Stimulated activated CD8-positive, alpha-beta memory T cell treated with anti-CD3 and anti-CD28 coated beads, Interleukin-4, amount 100 ng/mL, for 48 hours (primary cell): ENCODE measurements around the gene UXT.
A peak's percentile ranks its signal among the peaks of the same experiment; 100 is the strongest.
"Not testable (repeated sequence)": the region's sequence is repeated elsewhere in the genome, so short reads cannot be mapped to it uniquely, and the experiment has no call there.

Source experiments
- DNase-seq: peaks from one replicate; pipeline ENCODE4 v3.0.0-alpha.2; 2020

UXT gene, protein sequence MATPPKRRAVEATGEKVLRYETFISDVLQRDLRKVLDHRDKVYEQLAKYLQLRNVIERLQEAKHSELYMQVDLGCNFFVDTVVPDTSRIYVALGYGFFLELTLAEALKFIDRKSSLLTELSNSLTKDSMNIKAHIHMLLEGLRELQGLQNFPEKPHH

DNA sequence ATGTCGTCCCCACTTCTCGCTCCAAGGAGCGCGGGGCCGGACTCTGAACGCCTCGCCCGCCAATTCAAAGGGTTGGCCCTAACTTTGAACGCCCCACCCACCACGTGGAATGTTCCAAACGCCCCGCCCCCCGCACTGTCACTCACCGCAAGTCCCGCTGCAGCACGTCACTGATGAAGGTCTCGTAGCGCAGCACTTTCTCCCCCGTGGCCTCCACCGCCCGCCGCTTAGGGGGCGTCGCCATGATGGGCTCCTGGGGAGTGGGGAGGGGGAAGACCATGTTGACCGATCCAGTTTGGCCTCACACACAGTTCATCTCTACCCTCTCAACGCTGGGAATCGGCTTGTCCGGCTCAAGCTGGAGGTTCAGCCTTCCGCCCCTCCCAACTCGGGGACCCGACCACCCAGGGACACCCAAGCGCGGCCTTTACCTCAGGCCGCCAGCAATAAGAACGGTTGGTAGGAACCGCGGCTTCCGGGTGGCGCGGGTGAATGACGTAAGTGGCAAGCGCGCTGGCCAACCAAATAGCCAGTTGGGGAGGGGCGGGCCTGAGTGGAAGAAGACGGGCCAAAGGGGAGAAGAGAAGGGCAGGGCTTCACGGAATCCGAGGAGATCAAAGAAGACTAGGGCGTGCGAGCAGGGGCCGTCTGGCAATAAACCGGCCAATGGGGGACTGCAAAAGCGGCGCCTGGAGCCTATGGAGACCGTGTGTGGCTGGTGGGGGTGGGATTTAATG, at the start of gene UXT:
Gene UXT, minus strand, starts transcription at position 497 of the 737 bp plus-strand sequence. Its CDS starts 253 bp downstream, at position 244.
- DNase-seq: peak; percentile 95

GRCh38 chrX:47707031-47707780, 48.2 kb upstream of the UXT start:
- DNase-seq: no peak

- DNase-seq: no peak
These were observed 47.6 kb upstream of the UXT start for GRCh38 chrX:47706575-47706974.

GRCh38 chrX:47704736-47705135, 45.8 kb upstream of the UXT start:
- DNase-seq: no peak

DNA sequence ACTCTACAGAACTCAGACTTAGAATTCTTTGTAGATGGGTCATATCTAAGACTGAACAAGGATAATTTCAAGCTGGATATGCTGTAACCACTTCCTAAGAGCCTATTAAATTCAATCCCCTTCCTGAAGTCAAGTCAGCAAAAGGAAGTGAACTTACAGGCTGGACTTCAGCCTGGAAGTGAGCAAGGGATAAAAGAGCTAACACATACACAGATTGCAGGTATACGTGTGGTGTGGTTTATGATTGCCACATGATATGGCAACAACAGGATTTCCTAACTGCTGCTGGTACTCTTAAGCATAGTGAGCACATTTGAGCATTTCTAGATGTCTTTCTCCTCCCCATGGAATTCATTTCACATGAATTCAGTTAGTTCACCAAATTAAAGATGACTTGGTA, 38.2 kb upstream of the UXT start:
- no peak for DNase-seq

DNA sequence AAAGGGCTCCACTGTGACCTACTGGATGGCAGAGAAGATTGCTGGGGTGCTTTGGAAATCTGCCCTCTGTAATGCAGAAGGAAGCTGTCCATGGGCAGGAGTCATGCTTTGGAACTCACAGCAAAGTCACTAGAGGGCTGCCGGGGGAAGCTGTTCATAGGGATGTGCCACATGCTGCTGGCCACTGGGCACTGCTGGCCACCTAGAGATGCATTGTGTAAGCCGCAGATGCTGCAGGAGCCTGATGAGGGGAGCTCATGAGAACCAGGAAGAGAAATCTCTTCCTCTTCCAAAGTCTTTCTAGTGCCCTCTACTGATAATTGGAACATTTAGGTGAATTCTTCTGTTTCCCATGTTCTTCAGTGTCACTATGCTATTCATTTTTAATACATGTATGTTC, 31.2 kb upstream of the UXT start:
- no peak for DNase-seq

- no peak for DNase-seq
These were observed 28.3 kb upstream of the UXT start for GRCh38 chrX:47687263-47687662.

GRCh38 chrX:47683829-47684205, 24.8 kb upstream of the UXT start:
- no peak for DNase-seq

DNA sequence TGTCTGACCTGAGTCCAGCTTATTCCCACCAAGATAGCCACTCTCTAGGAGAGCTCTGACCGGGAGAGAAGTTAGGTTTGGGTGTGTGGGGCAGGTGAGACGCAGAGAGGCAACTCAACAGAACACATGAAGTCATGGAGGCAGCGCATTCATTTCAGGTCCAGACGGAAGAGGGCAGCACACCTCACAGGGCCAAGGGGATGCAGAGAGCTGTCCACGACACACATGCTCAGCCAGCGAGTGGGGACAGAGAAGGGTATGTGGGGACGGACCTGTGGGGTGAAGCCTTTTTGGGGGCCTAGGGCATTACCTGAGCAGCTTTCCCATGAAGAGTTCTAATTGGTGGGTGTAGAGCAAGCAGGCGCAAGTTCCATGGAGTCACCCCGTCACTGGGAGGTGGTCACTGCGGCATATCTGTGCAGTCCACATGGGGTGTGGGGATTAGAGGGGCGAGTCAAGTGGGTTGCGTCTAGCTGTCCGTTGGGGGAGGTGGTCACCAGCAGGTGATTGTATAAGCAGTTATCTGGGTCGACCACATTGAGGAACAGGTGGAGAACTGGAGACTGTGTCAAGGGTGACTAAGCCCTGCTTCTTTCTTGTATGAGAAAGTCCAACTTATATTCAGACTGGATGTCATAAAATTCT, 24.3 kb upstream of the UXT start:
- DNase-seq: no peak

DNA sequence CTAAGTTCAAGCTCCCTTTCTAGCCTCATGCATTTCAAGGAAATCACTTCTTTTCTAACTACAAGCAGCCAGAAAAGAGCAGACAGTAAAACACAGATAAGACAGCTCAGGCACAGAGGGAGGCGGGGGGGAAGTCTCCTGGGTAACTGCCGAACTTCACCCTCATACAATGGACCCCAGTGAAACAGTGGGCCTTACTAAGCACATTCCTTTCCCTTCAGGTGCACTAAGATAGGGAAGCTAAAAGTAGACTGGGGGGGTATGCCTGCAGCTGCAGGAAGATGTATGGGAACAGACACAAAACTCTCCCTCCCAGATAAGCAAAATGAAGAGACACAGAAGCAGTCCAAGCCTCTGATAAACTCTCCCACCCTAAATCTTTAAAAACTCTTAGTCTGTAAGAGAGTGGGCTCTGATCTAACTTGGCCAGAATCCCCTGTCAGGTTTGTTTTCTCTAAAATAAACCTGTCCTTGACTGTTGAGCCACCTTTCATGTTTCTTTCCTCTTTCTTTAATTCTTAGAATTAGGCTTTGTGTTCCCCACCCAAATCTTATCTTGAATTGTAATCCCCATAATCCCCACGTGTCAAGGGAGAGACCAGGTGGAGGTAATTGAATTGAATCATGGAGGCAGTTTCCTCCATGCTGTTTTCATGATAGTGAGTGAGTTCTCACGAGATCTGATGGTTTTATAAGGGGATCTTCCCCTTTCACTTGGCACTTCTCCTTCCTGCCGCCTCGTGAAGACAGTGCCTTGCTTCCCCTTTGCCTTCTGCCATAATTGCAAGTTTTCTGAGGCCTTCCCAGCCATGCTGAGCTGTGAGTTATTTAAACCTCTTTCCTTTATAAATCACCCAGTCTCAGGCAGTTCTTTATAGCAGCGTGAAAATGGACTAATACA, 17.2 kb upstream of the UXT start:
- DNase-seq: not testable (repeated sequence)

- DNase-seq: no peak
These were observed 15.8 kb upstream of the UXT start for GRCh38 chrX:47674776-47675175.

DNA sequence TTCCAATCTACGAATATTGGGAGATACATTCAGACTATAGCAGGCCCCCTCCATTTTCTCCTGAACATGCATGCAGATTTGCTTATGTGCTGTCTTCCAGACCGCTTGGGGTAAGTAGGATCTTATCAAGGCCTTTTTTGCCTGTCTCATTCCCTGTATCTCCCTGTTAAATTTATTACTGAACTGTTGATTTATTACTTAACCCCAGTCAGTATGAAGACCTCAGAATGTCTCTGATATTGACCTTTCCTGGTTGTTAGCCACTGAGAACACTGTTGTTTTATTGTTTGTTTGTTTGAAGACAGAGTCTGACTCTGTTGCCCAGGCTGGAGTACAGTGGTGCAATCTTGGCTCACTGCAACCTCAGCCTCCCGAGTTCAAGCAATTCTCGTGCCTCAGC, 6.8 kb upstream of the UXT start:
- DNase-seq: not testable (repeated sequence)

GRCh38 chrX:47664737-47665136, 5.8 kb upstream of the UXT start:
- no peak for DNase-seq

- peak; percentile 59 for DNase-seq
These were observed 3.2 kb upstream of the UXT start for GRCh38 chrX:47662144-47662657.

DNA sequence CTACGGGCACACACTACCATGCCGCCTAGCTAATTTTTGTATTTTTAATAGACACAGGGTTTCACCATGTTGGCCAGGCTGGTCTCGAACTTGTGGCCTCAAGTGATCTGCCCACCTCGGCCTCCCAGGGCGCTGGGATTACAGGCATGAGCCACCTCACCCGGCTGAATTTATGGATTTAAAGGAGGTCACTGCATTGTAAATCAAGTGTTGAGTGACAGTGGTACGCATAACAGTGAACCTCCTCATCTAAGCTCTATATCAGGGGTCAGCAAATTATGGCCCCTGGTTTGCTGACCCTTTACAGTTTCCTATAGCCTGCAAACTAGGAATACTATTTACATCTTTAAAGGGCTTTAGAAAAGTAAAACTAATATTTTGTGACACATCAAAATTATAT, 2.6 kb upstream of the UXT start:
- DNase-seq: no peak

DNA sequence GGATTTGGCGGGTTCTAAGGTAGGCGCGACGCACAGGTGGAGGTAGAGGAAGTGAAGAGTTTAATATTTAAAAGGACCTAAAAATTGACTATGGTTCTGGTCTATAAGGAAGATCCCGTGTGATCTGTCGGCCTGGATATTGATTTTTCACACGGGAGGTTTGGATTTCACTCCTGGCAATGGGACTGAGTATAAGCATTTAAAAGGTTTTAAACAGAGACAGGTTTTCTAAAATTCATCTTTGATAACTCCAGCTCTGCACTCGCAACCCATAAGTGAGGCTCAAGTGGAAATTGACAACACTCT, 394 bp upstream of the UXT start:
- no peak for DNase-seq

DNA sequence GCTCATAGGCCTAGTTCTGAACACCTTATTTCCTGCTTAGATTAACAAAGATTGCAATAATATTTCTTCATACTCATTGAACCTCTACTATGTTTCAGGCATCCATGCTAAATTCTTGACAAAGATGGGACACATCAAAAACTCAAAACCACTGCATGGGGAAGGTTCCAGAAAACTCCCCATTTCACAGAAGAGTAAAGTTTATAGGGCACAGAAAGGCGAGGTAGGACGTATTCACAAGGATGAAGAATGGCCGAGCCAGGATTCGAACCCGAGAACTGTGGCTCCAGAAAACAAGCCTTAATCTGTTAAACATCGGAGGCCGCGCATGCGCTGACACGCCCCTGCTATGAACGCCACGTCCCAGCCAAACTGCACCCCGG, 688 bp downstream of the UXT start:
- no peak for DNase-seq

DNA sequence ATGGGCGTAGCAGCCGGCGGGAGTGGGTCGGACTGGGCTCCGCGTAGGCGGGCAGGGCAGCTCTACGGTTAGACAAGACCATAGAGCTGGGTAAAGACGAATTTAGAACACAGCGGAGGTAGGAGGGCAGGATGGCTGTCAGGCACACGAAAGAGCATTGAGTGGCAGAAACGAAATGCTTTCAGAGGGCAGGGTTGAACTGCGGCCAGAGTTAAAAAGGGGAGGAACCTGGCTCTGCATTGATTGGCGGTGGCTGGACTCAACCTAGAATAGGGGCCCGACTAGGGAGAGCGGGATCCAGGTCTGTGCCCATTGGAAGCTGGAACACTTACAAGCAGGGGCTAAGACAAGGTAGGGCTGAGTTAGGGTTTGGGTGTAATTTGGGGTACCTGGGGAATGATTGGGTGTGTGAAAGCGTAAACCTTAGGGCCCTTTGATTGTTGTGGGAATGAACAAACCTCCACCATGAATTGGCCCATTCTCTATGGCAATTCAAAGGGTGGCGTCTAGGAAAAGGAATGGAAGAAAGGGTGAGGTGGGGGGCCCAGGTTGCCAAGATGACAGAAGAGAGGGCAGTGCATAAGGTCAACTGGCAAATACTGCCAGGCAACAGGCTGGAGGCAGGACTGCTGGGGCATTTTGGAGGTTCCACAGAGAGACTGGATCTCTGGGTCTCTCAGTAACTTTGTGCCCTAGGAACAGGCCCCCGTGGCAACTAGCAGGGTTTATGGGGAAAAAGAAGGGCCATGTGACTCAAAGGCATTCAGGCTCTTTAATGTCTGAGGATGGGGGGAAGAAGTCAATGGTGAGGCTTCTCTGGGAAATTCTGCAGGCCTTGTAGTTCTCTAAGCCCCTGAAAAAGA, 7.7 kb downstream of the UXT start:
- DNase-seq: no peak

DNA sequence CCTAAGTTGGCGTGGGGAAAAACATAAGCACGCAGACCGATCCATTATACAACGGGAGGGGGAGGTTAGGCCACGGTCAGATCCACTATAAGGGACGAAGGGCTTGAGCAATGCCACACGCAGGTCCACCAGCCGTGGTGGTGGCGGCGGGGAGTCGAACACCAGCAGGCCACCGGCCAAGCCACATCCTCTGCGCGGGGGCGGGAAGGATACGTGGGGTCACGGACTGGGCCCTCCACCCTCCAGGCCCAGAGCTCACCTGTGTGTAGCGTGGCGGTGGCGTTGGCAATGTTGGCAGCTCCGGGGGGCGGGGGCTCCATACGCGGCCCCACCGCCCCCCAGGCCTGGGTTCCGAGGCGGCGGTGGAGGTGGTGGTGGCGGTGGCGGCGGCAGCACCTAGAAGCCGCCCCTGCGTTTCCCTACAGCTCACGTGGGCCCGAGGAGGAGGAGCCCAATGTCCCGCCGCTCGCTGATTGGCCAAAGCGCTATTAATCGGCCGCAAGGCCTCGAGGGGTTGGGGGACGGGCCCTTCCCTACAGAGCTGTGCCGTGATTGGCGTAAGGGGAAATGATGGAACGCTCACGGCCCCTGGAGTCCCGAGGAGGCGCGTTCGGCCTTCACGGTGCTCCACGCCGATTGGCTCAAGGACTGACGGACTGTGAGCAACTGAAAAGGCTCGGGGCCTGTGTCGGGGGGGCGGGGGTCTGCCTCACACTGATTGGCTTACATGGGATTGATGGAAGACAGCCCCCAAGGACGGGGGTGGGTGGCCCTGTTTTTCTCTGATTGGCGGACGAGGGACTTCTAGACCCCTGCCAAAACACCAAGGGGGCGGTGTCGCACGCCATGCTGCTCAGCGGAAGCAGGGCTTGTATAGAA, 8.6 kb downstream of the UXT start, which contains the start of gene ELK1:
Gene ELK1, minus strand, starts transcription at position 400 of the 879 bp plus-strand sequence. CDS start 9,122 bp downstream, outside the sequence.
- DNase-seq: peak; percentile 88

DNA sequence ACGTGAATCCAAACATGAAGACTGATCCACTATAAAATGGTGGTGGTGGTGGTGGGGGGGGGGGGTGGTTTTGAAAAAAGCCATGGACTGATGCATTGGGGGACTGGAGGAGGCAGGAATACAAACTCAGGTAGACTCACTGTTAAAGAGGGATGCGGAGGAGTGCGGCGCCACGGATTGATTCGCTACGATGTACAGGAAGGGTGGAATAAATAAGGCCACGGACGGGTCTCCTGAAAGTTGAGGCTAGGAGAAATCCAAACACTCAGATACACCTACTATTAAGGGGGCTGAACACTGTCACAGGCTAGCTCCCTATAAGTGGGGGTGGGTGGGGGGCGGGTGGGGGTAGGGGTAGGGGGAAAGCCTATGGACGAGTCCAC, 9.2 kb downstream of the UXT start:
- no peak for DNase-seq
